Measurements from ENCODE around the gene PYY.
"Not testable (repeated sequence)": the region's sequence is repeated elsewhere in the genome, so short reads cannot be mapped to it uniquely, and the experiment has no call there.

Gene PYY

GRCh38 chr17:43945074-43945829 lies 8.5 kb downstream of the PYY start:
- DNase-seq (ENCODE audit: low spot score): no peak

DNA sequence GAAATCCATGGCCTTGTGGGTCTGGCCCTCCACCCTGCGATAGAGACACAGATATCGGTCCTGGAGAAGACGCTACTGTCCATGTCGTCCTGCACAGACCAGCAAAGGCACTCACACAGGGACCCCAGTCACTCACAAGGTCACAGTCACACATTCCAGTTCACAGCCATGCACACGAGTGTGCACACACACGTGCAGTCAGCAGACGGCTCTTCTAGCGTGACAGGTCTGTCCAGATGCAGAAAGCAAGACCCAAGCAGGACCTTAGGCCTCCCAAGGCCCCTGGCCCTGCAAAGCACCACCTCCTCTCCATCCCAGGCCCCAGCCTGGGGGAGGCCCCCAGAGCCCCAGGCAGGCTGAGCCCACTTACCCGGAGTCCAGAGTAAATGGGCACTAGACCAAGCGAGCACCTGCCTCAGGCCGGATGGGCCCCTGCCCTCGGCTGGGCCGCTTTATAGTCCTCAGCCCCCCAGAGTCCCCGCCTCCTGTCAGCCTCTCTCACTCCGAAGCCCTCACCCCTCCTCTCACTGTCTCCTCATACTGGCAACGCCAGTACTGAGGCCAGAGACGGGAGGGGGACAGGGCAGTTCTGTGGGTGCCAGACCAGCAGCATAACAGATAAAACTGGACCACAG lies 11.6 kb downstream of the PYY start, which contains the start of gene PPY:
Gene PPY, minus strand, starts transcription at position 426 of the 635 bp plus-strand sequence. CDS start 822 bp downstream, outside the sequence.
- no peak for DNase-seq (ENCODE audit: low spot score)

- peak; percentile 65 for DNase-seq (ENCODE audit: low spot score)
Measured at GRCh38 chr17:43940630-43941029, 13.1 kb downstream of the PYY start.

DNA sequence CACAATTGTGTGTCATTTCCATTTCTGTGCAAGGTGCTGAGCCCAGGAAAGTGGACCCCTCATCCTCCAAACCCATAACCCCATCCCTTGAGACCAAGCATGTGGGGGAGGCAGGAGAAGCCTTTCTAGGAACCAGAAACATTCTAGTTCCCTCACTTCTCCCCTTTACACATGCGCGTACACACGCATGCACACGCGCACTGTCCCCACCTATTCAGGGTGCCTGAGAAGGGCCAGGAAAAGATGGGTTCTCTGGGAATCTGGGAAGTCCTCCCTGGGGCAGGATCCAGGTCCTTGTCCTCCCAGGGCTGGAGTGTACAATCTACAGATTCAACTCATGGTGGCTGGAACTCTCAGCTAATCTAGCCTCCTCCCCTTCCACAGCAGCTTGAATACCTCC lies 13.9 kb downstream of the PYY start:
- no peak for DNase-seq (ENCODE audit: low spot score)

GRCh38 chr17:43939452-43939851 lies 14.3 kb downstream of the PYY start:
- DNase-seq (ENCODE audit: low spot score): not testable (repeated sequence)

- DNase-seq (ENCODE audit: low spot score): no peak
Measured at GRCh38 chr17:43938838-43939182, 14.9 kb downstream of the PYY start.

DNA sequence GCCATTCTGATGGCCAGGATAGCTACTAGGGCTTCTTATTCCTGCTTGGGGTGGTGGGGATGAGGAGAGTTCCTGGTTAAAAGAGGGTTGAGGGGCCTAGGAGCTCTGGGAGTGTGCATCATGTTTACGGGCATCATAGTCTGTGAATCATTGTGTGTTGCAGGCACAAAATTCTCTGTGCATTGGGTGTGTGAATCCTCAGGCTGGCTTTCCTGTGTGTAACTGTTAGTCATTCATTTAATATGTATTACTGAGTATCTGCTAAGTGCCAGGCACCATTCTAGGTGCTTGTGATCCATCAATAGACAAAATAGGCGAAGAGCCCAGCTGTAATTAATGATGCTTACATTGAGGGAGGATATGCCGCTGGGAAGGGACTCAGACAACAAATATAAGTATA lies 17.3 kb downstream of the PYY start:
- DNase-seq (ENCODE audit: low spot score): no peak

GRCh38 chr17:43935926-43936261 lies 17.8 kb downstream of the PYY start:
- no peak for DNase-seq (ENCODE audit: low spot score)

DNA sequence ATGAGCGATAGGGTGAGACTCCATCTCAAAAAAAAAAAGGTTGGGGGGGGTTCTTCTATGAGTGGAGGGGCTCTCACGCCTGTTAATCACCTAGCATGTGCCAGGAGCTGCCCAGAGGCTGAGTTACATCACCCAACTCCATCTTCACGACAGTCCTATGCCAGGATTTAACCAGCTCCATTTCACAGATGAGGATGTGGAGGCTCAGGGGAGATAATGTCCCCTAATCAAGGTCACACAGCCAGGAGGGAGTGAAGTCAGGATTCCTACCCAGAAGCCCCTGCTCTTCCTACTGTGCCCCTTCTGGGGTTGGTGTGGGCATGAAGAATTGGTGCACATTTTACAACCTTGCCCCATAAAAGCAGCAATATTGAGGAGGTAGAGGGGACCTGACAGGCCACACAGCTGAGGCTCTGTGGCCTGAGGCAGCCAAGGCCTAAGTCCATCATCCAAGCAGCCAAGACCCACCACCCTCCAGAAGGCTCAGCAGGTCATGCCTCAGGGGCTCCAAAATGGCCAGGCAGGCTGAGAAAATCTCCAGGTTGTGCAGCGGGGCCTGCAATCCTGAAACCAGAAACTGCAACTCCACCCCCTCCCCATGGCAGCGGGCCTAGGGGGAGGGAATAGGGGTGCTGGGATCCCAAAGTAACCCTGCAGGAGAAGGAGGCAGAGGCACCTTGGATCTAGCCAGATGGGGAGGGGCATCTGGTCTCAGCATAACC lies 18.4 kb downstream of the PYY start:
- no peak for DNase-seq (ENCODE audit: low spot score)

DNA sequence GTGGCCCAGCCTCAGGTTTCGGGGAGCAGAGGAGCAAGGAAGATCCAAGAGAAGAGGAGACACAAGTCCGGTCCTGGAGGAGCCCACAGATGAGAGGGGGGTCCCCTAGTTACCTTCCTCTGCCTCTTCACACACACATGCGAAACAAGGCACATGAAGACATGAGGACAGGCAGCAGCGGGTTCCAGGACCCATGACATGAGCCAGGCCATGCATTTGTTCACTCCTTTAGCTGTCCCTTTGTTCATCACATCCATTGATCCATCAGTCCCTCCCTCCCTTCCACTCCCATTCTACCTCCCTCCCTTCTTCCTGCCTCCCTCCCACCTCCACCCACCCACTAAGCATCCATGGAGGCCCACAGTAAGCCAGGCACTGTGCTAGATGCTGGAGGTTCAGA lies 20.8 kb downstream of the PYY start:
- DNase-seq (ENCODE audit: low spot score): no peak

DNA sequence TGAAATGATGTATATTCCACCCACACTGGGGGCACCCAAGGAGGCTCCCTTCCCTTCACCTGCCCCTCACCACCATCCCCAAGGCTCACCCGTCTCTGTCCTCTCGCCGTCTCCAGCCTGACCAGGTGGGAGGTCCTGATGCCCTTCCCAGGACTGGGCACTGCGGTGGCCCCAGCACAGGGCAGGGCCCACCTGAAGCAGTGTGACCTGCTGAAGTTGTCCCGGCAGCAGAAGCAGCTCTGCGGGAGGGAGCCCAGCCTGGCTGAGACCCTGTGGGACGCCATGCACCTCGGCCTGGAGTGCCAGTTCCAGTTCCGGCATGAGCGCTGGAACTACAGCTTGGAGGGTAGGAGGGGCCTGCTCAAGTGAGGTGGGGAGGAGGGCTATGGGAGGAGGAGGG lies 21.4 kb downstream of the PYY start:
- DNase-seq (ENCODE audit: low spot score): no peak

- DNase-seq (ENCODE audit: low spot score): no peak
Measured at GRCh38 chr17:43931062-43931571, 22.6 kb downstream of the PYY start.

GRCh38 chr17:43928609-43929008 lies 25.1 kb downstream of the PYY start:
- DNase-seq (ENCODE audit: low spot score): no peak

GRCh38 chr17:43927929-43928328 lies 25.8 kb downstream of the PYY start:
- not testable (repeated sequence) for DNase-seq (ENCODE audit: low spot score)

GRCh38 chr17:43927060-43927864 lies 26.5 kb downstream of the PYY start:
- DNase-seq (ENCODE audit: low spot score): no peak

GRCh38 chr17:43924558-43924957 lies 29.2 kb downstream of the PYY start:
- no peak for DNase-seq (ENCODE audit: low spot score)

DNA sequence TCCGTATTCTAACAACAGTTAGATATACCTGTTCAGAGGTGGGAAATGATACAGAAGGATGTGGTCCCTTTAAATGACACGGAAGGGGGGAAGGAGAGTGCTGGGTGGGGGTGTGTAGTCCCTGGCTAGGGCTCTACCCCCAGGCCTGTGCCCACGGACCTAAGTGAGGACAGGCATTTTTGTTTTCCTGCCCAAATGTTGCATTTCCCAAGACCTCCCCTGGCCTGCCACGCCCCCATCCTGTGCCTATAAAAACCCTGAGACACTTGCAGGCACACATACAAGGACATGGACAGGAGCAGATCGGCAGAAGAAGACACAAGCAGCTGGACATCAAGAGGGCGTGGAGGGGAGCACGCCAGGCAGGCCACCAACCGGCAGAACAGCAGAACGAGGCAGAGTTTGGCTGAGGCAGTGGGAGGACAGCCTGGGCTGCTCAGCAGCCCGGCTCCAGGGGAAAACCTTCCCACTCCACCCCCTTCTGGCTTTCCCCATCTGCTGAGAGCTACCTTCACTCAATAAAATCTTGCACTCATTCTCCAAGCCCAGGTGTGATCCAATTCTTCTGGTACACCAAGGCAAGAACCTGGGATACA lies 33.1 kb downstream of the PYY start:
- DNase-seq (ENCODE audit: low spot score): no peak

DNA sequence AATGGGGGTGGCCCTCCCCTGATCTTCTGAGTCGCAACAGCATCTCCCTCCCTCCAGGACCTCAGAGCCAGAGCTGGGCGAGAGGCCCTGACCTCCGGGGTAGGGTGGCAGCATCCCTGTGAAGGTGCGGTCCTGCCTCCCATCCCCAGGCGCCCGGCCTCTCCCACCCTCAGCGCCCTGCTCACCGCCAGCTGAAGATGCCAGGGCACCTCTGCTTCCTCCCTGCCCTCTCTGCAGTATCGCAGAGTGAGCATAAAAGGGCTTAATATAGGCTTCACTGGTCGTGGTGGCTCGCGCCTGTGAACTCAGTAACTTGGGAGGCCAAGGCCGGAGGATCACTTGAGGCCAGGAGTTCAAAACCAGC lies 35.7 kb downstream of the PYY start:
- no peak for DNase-seq (ENCODE audit: low spot score)

GRCh38 chr17:43917348-43918025 lies 36.3 kb downstream of the PYY start:
- no peak for DNase-seq (ENCODE audit: low spot score)

DNA sequence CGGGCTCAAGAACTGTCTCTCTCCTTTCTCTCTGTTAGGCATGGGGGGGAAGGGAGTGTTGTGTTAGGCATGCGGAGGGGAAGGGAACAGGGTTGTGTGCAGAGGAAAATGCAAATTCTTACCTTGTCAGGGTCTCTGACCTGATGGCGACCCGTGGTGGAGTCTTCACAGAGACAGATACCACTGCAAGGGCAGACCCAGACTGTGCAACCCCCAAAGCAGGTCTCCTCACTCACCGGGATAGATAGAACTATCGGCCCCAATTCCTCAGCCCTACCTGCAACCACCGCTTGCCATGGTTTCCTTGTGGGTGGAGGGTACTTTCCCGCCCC lies 36.8 kb downstream of the PYY start:
- DNase-seq (ENCODE audit: low spot score): no peak

DNA sequence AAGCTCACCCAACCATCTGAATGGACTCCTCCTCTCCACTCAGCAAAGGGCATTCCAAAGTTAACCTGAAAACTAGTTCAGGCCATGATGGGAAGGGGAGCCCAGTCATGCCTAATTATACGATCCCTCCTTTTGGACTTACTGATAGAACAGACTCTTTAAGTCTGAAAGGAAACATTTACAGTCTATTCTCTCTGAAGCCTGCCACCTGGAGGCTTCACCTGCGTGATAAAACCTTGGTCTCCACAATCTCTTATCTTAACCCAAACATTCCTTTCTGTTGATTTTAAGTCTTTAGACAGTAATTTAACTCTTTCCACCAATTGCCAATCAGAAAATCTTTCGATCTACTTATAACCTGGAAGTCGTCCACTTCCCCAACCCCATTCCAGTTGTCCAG lies 37.4 kb downstream of the PYY start:
- no peak for DNase-seq (ENCODE audit: low spot score)

GRCh38 chr17:43915559-43915958 lies 38.2 kb downstream of the PYY start:
- no peak for DNase-seq (ENCODE audit: low spot score)

All from NAMALWA (cell line).